ENCODE results near the gene PARP8. TPM values are rescaled to one million over a fixed set of nuclear protein-coding genes. Genes with fewer than 3 reads are reported as not detected.
A peak's percentile ranks its signal among the peaks of the same experiment; 100 is the strongest.

Gene PARP8
- total RNA-seq, 4 donors from 2014 or later: 4.8 to 13.7 (median 8.2) TPM

- 47 to 56% methylated on average over 4 of the region's 4 CpGs for WGBS, 2 donors
- no peak overlapping the region for H3K4me3 ChIP-seq (ENCODE audit: low read depth, poor library complexity, severe bottlenecking)
- TF ChIP-seq POLR2A (IDR thresholded peaks at IDR 0.05) (no peak), CTCF (IDR thresholded peaks at IDR 0.05) (no peak)
- intact Hi-C loops (cut with DNase I; ENCODE audit: low total_unique reads): no loop called here
- DNase-seq (ENCODE audit: low spot score in 2 of 2): peak in 1 of 2 donors; percentile 28
Observed at GRCh38 chr5:50853151-50853550, 186.7 kb downstream of the PARP8 start.

GRCh38 chr5:50854082-50854481 is 187.6 kb downstream of the PARP8 start:
- no peak for DNase-seq (ENCODE audit: low spot score in 2 of 2)
- TF ChIP-seq CTCF (IDR thresholded peaks at IDR 0.05) (no peak), POLR2A (IDR thresholded peaks at IDR 0.05) (no peak)
- 90 to 92% methylated on average over 8 of the region's 8 CpGs for WGBS, 2 donors
- no peak overlapping the region for H3K4me3 ChIP-seq (ENCODE audit: low read depth, poor library complexity, severe bottlenecking)
- intact Hi-C loops (cut with DNase I; ENCODE audit: low total_unique reads): no loop called here

GRCh38 chr5:50855001-50855400 is 188.6 kb downstream of the PARP8 start:
- intact Hi-C loops (cut with DNase I; ENCODE audit: low total_unique reads): no loop called here
- no peak overlapping the region for H3K4me3 ChIP-seq (ENCODE audit: low read depth, poor library complexity, severe bottlenecking)
- no peak for DNase-seq (ENCODE audit: low spot score in 2 of 2)
- WGBS, 2 donors: 71 to 85% methylated on average over 1 of the region's 1 CpG
- TF ChIP-seq POLR2A (IDR thresholded peaks at IDR 0.05) (no peak), CTCF (IDR thresholded peaks at IDR 0.05) (no peak)

GRCh38 chr5:50856401-50857119 is 190.1 kb downstream of the PARP8 start:
- DNase-seq (ENCODE audit: low spot score in 2 of 2): no peak
- intact Hi-C loops (cut with DNase I; ENCODE audit: low total_unique reads): no loop called here
- no peak overlapping the region for H3K4me3 ChIP-seq (ENCODE audit: low read depth, poor library complexity, severe bottlenecking)
- 31 to 49% methylated on average over 3 of the region's 3 CpGs for WGBS, 2 donors
- TF ChIP-seq POLR2A (IDR thresholded peaks at IDR 0.05) (no peak), CTCF (IDR thresholded peaks at IDR 0.05) (no peak)

GRCh38 chr5:50863534-50864170 is 197.2 kb downstream of the PARP8 start:
- no peak for TF ChIP-seq POLR2A (IDR thresholded peaks at IDR 0.05)
- no peak for TF ChIP-seq CTCF (IDR thresholded peaks at IDR 0.05)
- intact Hi-C loops (cut with DNase I; ENCODE audit: low total_unique reads): no loop called here
- DNase-seq (ENCODE audit: low spot score in 2 of 2): no peak
- no peak overlapping the region for H3K4me3 ChIP-seq (ENCODE audit: low read depth, poor library complexity, severe bottlenecking)
- WGBS, 2 donors: 58 to 68% methylated on average over 3 of the region's 3 CpGs
